Thoracic aorta (tissue), 2 donors: Measurements from ENCODE around the gene SLC13A3. TPM values are rescaled to one million over a fixed set of nuclear protein-coding genes. Genes with fewer than 3 reads are reported as not detected.

Source experiments
- ATAC-seq: fragments of 150-250 bp; one replicate; pipeline ENCODE4 v1.8.0; 2017; ENCODE audit warnings: low read depth; ENCODE audit not compliant: insufficient number of reproducible peaks, low FRiP score
- DNase-seq: peaks from one replicate; pipeline ENCODE4 v3.0.0-alpha.2; 2020; ENCODE audit warnings: low spot score
- H3K27ac ChIP-seq, 2 donors: fragments of 200-600 bp; sonication (generic); 1 replicate in 1 of 2; 2 replicates in 1 of 2; pipeline ENCODE4 v1.5.1; 2016; ENCODE audit warnings: mild to moderate bottlenecking in 2 of 2, moderate library complexity in 2 of 2
- H3K27me3 ChIP-seq: fragments of 200-600 bp; sonication (generic); replicated peaks from 2 replicates; pipeline ENCODE4 v1.6.0; 2016; ENCODE audit warnings: mild to moderate bottlenecking; ENCODE audit not compliant: insufficient read depth
- H3K36me3 ChIP-seq: fragments of 200-600 bp; sonication (generic); one replicate; pipeline ENCODE4 v1.5.1; 2016
- H3K4me1 ChIP-seq, 2 donors: fragments of 200-600 bp; sonication (generic); 1 replicate in 1 of 2; 2 replicates in 1 of 2; pipeline versions ENCODE4 v1.5.1 to v1.6.0; 2016; ENCODE audit warnings: low read depth in 2 of 2, mild to moderate bottlenecking in 1 of 2; ENCODE audit not compliant: control insufficient read depth in 1 of 2
- H3K4me3 ChIP-seq: fragments of 200-600 bp; sonication (generic); 2 replicates; pipeline ENCODE4 v1.5.1; 2016; ENCODE audit warnings: mild to moderate bottlenecking
- H3K9me3 ChIP-seq: fragments of 200-600 bp; sonication (generic); 2 replicates; pipeline ENCODE4 v1.5.1; 2016
- CTCF ChIP-seq: fragments of 200-600 bp; sonication (generic); IDR thresholded peaks from one replicate; pipeline ENCODE4 v1.5.1; 2019; ENCODE audit warnings: antibody characterized with exemption
- total RNA-seq, 2 donors: library from RNA; depleted of rRNA; stranded (reverse); fragments of >200 nt; gene quantifications; one replicate each; pipeline versions ENCODE4 v1.1.0 to v1.2.3, GENCODE V29; 2016

SLC13A3 gene
- total RNA-seq, 2 donors from 2014 or later, result 3.2 to 4.9 TPM

GRCh38 chr20:46543033-46543432, 108.2 kb downstream of the SLC13A3 start:
- H3K27me3 ChIP-seq, result no peaks in the 10 kb centered on the region
- H3K4me1 ChIP-seq, result no peaks in the 10 kb centered on the region
- ATAC-seq (no peak), DNase-seq (no peak)
- TF ChIP-seq CTCF, result no peak
- H3K9me3 ChIP-seq, result no peaks in the 10 kb centered on the region
- no peak overlapping the region for H3K27ac ChIP-seq
- no peaks in the 10 kb centered on the region for H3K36me3 ChIP-seq
- no peak overlapping the region for H3K4me3 ChIP-seq

DNA sequence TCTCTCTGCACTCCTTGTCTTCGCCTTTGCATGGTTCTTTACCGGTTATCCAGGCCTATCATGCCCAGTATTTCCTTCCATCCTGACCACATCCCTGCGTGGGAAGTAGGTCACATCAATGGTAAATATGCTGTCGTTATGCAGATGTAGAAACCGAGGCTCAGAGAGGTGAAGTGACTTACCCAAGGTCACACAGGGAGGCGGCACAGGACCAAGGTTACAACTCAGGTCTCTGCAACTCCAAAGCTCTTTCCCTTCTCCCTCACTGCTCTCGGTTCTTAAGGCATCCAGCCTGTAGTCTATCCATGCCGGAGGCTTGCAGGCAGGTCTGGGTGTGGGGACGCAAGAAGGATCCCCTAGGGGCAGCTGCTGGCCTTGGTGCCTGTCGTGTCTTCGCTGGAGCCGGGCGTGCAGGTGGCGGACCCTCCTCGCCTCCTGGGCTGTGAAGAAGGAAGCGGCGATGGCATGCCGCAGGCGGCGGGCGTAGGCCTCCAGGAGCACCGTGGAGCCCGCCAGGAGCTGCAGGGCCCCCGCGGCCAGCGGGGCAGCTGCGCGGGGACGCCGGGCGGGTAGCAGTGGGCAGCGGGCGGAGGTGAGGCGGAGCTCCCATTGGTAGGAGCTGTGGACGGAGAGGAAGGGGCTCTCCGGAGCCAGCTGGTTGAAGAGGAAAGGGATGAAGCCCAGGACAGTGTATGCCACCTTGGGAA, 109.9 kb downstream of the SLC13A3 start:
- Histone ChIP-seq H3K4me3 (no peak overlapping the region), H3K36me3 (no peaks in the 10 kb centered on the region), H3K9me3 (no peaks in the 10 kb centered on the region), H3K27ac (no peak overlapping the region), H3K27me3 (no peaks in the 10 kb centered on the region), H3K4me1 (no peaks in the 10 kb centered on the region)
- no peak for TF ChIP-seq CTCF
- DNase-seq (no peak), ATAC-seq (no peak)

DNA sequence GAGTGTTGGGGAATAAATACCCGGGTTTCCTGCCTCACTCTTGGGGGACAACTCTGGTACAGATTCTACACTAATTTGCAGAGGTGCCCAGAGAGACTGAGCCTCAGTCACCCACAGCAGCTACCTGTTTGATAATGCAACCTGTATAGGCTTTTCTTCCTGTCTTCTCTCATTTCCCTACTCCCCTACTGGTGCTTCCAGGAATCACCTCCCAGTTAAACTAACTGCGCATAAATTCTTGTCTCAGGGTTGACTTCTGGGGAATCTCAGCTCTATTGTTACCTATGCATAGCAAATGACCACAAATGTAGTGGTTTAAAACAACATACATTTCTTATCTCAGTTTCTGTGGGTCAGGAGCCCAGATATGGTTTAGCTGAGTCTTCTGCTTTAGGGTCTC, 112.1 kb downstream of the SLC13A3 start:
- H3K27ac ChIP-seq, result no peak overlapping the region
- DNase-seq, result no peak
- ATAC-seq, result no peak
- no peaks in the 10 kb centered on the region for H3K4me1 ChIP-seq
- H3K9me3 ChIP-seq, result no peaks in the 10 kb centered on the region
- no peaks in the 10 kb centered on the region for H3K27me3 ChIP-seq
- no peak overlapping the region for H3K4me3 ChIP-seq
- no peaks in the 10 kb centered on the region for H3K36me3 ChIP-seq
- TF ChIP-seq CTCF, result no peak

DNA sequence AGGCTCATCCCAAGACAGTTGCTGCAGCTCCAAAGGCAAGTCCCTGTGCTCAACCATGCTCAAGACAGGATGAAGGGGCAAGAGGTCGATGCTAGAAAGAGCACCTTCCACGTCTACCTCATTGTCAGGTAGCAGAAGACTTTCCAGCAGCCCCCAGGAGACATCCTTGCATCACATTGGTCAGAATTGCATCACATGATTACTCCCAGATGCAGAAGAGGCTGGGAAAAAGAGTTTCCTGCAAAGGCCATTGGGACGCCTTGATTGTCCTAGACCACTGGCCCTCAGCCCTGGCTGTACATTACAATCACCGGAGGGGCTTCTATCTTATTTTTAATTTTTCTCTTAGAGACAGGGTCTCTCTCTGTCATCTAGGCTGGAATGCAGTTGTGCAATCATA, 120.6 kb downstream of the SLC13A3 start:
- Histone ChIP-seq H3K4me3 (no peak overlapping the region), H3K4me1 (no peaks in the 10 kb centered on the region), H3K9me3 (no peaks in the 10 kb centered on the region), H3K27ac (no peak overlapping the region), H3K36me3 (no peaks in the 10 kb centered on the region), H3K27me3 (no peaks in the 10 kb centered on the region)
- no peak for ATAC-seq
- DNase-seq, result no peak
- TF ChIP-seq CTCF, result no peak

- ATAC-seq (no peak), DNase-seq (no peak)
- no peak for TF ChIP-seq CTCF
- no peaks in the 10 kb centered on the region for H3K9me3 ChIP-seq
- H3K4me1 ChIP-seq, result no peaks in the 10 kb centered on the region
- no peak overlapping the region for H3K27ac ChIP-seq
- H3K36me3 ChIP-seq, result no peaks in the 10 kb centered on the region
- H3K4me3 ChIP-seq, result no peak overlapping the region
- H3K27me3 ChIP-seq, result no peaks in the 10 kb centered on the region
These were observed 127.4 kb downstream of the SLC13A3 start for GRCh38 chr20:46523696-46524328.
